ENCODE data around the gene CCZ1.
"Not testable (repeated sequence)": the region's sequence is repeated elsewhere in the genome, so short reads cannot be mapped to it uniquely, and the experiment has no call there.

Gene CCZ1

DNA sequence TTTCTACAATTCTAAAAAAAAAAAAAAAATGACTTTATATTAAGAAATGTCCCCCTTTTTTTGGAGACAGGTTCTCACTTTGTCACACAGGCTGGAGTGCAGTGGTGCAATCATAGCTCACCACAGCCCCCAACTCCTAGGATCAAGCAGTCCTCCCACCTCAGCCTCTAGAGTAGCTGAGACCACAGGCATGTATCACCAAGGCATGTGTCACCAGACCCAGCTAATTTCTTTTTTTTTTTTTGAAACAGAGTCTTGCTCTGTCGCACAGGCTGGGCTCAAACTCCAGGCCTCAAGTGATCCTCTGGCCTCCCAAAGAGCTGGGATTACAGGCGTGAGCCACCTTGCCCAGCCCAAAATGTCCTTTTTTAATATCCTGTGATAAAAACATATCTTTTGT, 25.6 kb downstream of the CCZ1 start:
- H3K9ac ChIP-seq (ENCODE audit: insufficient read length); H3K4me3 ChIP-seq; H3K27ac ChIP-seq; H3K36me3 ChIP-seq (ENCODE audit: insufficient read depth, low read length); H3K9me3 ChIP-seq (ENCODE audit: low read depth, low read length); DNase-seq (ENCODE audit: low read depth, low spot score): not testable (repeated sequence)

DNA sequence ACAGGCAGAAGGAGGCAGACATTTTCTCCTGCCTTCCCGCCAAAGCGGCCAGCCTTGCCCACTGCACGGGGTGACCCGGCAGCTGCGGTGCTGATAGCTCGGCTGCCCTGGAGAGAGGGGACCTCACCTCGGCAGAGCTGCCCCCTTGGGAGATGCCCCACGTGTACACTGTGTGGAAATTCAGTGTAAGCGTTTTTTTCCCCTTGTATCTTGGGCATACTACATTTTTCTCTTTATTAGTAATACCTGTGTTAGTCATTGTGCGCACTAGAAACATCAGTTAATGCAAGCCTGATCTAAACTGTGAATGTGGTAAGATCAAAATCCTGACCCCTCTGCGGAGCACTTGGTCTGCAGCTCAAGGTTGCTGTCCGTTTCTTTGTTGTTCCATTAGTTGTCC, 26.1 kb downstream of the CCZ1 start:
- not testable (repeated sequence) for H3K27ac ChIP-seq; DNase-seq (ENCODE audit: low read depth, low spot score); H3K9me3 ChIP-seq (ENCODE audit: low read depth, low read length); H3K36me3 ChIP-seq (ENCODE audit: insufficient read depth, low read length); H3K9ac ChIP-seq (ENCODE audit: insufficient read length); H3K4me3 ChIP-seq

DNA sequence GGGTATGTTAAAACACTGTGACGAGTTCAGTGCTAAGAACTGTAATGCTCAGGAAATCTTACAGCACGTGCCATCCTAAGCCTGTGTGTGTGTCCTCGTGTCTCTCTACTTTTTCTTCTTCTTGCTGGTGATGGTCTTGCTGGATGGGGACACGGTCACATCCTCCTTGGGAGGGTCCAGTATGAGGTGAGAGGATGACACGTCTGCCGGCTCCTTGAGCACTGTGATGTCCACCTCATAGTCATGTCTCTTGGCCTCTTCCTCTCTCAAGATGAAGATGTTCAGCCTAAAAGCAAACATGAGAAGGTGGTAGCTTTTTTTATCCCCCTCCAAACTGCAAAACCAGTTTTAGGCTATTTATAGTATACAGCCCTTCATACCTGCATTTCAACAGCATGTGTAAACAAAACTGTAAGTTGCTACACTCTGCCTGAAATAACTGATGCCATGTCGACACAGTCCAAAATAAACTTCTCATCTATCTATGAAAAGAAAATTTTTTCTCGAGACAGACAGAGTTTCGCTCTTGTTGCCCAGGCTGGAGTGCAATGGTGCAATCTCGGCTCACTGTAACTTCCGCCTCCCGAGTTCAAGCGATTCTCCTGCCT, 27.8 kb downstream of the CCZ1 start:
- not testable (repeated sequence) for H3K9ac ChIP-seq (ENCODE audit: insufficient read length); H3K36me3 ChIP-seq (ENCODE audit: insufficient read depth, low read length); DNase-seq (ENCODE audit: low read depth, low spot score); H3K4me3 ChIP-seq; H3K27ac ChIP-seq; H3K9me3 ChIP-seq (ENCODE audit: low read depth, low read length)

DNA sequence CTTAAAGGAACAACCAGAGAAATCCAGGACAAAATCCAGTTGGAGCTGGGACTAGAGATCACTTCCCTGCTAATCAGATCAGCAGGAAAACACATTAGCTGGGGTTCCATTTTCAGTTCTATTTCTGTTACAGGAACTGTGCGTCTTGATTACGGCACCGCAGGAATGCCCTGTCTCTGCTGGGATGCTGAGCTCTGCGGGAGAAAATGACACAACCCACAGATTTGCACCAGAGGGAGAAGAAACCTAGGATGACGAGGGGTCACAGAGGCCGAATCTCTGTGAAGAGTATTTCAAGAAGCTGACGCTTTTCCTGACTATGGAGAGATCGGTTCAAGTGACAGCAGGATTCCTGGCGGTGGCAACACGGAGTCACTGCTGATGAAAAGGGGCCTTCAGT, 31.8 kb downstream of the CCZ1 start:
- not testable (repeated sequence) for H3K27ac ChIP-seq; H3K9ac ChIP-seq (ENCODE audit: insufficient read length); H3K36me3 ChIP-seq (ENCODE audit: insufficient read depth, low read length); H3K9me3 ChIP-seq (ENCODE audit: low read depth, low read length); DNase-seq (ENCODE audit: low read depth, low spot score); H3K4me3 ChIP-seq

DNA sequence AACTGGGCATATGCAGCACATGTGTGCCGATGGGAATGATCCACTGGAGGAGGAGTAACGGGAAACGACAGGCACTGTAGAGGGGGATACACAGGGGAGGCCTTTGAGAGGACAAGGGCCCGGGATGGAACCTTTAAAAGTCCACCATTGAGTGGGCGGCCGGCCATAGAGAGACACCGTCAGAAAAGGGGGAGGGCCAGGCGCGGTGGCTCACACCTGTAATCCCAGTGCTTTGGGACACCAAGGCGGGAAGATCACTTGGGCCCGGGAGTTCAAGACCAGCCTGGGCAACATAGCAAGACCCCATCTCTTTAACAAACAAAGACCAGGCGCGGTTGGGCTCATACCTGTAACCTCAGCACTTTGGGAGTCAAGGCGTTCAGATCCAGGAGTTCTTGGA, 32.7 kb downstream of the CCZ1 start:
- H3K27ac ChIP-seq; H3K4me3 ChIP-seq; H3K9me3 ChIP-seq (ENCODE audit: low read depth, low read length); DNase-seq (ENCODE audit: low read depth, low spot score); H3K9ac ChIP-seq (ENCODE audit: insufficient read length); H3K36me3 ChIP-seq (ENCODE audit: insufficient read depth, low read length): not testable (repeated sequence)

DNA sequence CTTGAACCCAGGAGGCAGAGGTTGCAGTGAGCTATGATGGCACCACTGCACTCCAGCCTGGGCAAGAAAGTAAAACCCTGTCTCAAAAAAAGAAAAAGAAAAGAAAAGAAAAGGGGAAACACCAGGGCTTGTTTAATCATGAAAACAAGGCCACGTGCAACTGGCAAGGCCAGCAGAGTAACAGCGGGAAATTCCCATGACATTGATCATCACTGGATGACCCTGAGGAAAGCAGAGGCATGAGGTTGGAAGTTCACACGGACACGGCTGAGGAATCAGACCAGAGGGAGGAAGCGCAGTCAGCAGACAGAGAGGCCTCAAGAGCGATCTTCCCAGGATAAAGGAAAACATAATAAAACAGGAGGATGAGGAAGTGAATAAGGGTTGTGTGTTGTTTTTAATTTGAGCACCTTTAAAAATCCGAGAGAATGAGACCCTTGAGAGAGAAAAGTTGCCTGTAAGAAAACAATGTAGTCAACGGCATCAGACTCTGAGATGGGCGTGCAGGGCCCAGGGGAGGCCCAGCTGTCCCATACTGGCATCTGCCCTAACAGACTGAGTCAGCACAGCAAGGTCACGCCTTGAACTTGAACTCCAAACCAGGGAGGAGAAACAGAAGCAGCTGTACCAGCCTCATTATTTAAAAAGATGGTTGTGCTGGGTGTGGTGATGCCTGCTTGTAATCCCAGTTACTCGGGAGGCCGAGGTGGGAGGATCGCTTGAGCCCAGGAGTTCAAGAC, 33.5 kb downstream of the CCZ1 start:
- not testable (repeated sequence) for H3K4me3 ChIP-seq; H3K9me3 ChIP-seq (ENCODE audit: low read depth, low read length); DNase-seq (ENCODE audit: low read depth, low spot score); H3K27ac ChIP-seq; H3K36me3 ChIP-seq (ENCODE audit: insufficient read depth, low read length); H3K9ac ChIP-seq (ENCODE audit: insufficient read length)

DNA sequence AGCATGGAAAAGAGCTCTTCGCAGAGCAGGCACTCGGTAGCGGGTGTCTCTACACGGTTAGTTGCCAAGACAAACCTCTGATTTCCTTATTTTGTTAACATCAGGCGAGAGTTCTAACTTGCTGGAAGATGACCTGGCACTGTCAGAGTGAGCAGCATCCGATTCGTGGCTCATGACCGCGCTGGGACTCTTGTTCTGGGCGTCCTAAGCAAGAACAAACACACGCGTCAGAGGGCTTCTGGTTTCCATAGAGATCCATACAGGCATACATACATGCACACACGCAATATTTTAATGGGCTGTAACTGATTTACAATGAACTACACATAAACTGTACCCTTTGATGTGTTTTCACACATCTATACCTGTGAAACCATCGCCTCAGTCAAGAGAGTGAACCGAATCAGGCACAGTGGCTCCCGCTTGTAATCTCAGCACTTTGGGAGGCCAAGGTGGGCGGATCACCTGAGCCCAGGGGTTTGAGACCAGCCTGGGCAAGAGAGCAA, 36.5 kb downstream of the CCZ1 start:
- not testable (repeated sequence) for H3K36me3 ChIP-seq (ENCODE audit: insufficient read depth, low read length); H3K27ac ChIP-seq; H3K4me3 ChIP-seq; H3K9ac ChIP-seq (ENCODE audit: insufficient read length); DNase-seq (ENCODE audit: low read depth, low spot score); H3K9me3 ChIP-seq (ENCODE audit: low read depth, low read length)

DNA sequence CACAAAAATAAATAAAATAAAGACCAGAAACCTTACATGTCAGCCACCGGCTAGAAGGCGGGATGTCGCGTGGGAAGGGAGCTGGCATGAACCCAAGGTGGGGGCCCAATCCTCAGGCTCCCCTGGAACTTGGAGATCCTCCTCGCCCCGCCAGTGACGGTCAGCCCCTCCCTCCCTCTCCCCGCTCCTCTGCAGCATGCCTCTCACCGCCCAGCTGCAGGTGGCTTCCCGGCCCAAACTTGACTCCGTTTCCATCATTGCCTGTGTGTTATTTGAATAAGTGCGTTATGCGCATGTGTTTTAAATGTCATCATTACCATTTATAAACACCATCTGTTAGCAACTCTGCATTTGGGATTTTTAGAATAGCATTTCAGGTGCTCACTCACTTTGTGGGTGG, 64.7 kb downstream of the CCZ1 start:
- not testable (repeated sequence) for H3K9ac ChIP-seq (ENCODE audit: insufficient read length); H3K9me3 ChIP-seq (ENCODE audit: low read depth, low read length); DNase-seq (ENCODE audit: low read depth, low spot score); H3K36me3 ChIP-seq (ENCODE audit: insufficient read depth, low read length); H3K4me3 ChIP-seq; H3K27ac ChIP-seq

DNA sequence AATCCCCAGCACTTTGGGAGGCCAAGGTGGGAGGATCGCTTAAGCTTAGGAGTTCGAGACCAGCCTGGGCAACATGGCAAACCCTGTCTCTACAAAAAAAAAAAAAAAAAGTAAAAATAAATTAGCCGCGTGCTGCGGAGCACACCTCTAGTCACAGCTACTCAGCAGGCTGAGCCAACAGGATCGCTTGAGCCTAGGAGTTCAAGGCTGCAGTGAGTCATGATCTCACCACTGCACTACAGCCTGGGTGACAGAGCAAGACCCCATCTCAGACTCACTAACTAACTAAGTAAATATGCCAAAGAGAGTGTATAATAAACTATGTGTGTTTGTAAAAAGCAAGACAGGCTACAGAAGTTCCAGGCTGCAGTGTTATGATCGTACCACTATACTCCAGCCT, 65.3 kb downstream of the CCZ1 start:
- not testable (repeated sequence) for H3K4me3 ChIP-seq; H3K9ac ChIP-seq (ENCODE audit: insufficient read length); H3K9me3 ChIP-seq (ENCODE audit: low read depth, low read length); H3K36me3 ChIP-seq (ENCODE audit: insufficient read depth, low read length); H3K27ac ChIP-seq; DNase-seq (ENCODE audit: low read depth, low spot score)

DNA sequence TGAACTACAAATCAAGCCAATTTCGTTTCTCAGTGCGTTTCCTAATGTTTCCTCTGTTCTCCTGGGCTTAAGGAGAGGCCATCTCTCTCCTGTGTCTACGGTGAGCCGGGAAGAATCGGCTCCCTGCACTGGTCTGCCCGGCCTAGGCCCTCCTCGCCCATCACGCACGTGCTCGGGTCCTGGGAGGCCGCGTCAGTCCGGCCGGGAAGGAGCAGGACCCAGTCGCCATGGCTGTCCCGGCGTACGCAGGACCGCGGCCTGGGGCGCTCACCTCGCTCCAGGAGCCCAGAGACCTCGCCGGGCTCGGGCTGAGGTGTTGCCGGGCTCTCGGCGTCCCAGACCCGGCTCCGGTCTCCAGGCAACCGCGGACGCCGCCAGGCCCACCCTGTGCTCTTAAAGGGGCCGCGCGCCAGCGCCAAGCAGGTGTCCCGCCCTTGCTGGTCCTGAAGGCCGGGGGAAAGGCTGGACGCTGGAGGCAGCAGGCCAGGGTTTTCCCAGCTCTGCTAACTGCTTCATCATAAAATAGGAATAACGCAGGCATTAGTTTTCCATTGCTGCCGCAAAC, 71.9 kb downstream of the CCZ1 start, which contains the start of gene RSPH10B:
Gene RSPH10B (minus strand): TSS at position 343 of the 565 bp plus-strand sequence. CDS start 3,573 bp downstream, outside the sequence.
- DNase-seq (ENCODE audit: low read depth, low spot score); H3K9ac ChIP-seq (ENCODE audit: insufficient read length); H3K36me3 ChIP-seq (ENCODE audit: insufficient read depth, low read length); H3K27ac ChIP-seq; H3K9me3 ChIP-seq (ENCODE audit: low read depth, low read length); H3K4me3 ChIP-seq: not testable (repeated sequence)

DNA sequence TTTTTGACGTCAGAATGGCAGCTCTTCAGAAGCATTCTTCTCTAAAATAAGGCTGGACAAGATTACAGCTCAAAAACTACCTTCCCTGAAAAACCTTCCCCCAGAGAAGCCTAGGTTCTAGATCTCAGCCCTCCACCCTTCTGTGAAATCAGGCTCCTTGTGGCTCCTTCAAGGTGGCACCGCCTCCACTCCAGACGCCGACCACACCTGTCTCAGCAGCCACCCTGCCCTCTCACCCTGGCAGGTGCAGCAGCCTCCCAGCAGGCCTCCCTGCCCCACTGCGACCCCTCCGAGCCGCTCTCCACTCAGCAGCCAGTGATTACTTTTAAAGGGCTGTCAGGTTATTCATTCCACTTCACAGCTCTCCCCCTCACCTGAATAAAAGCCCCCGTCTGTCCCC, 75.0 kb downstream of the CCZ1 start:
- not testable (repeated sequence) for H3K9me3 ChIP-seq (ENCODE audit: low read depth, low read length); H3K36me3 ChIP-seq (ENCODE audit: insufficient read depth, low read length); DNase-seq (ENCODE audit: low read depth, low spot score); H3K27ac ChIP-seq; H3K4me3 ChIP-seq; H3K9ac ChIP-seq (ENCODE audit: insufficient read length)
